SJCRH30 (cell line): ENCODE results near the gene SH2D3C. TPM values are rescaled to one million over a fixed set of nuclear protein-coding genes. Genes with fewer than 3 reads are reported as not detected.
A peak's percentile ranks its signal among the peaks of the same experiment; 100 is the strongest.

Experiments
- DNase-seq, 2 experiments: peaks; one replicate each; pipeline ENCODE4 v3.0.0-alpha.2; 2015 to 2020
- H3K27ac ChIP-seq: fragments of 250-450 bp; sonication (Bioruptor Pico); 2 replicates; pipeline ENCODE4 v1.5.1; 2020; ENCODE audit warnings: mild to moderate bottlenecking, moderate library complexity
- H3K27me3 ChIP-seq: fragments of 250-450 bp; sonication (Bioruptor Pico); 2 replicates; pipeline ENCODE4 v1.5.1; 2020; ENCODE audit warnings: mild to moderate bottlenecking, moderate library complexity
- H3K36me3 ChIP-seq: fragments of 250-450 bp; sonication (Bioruptor Pico); 2 replicates; pipeline ENCODE4 v1.5.1; 2020; ENCODE audit warnings: mild to moderate bottlenecking, moderate library complexity
- H3K4me1 ChIP-seq: fragments of 250-450 bp; sonication (Bioruptor Pico); 2 replicates; pipeline ENCODE4 v1.5.1; 2020; ENCODE audit warnings: mild to moderate bottlenecking, moderate library complexity
- H3K4me3 ChIP-seq: fragments of 250-450 bp; sonication (Bioruptor Pico); 2 replicates; pipeline ENCODE4 v1.5.1; 2020; ENCODE audit warnings: mild to moderate bottlenecking, moderate library complexity
- H3K9me3 ChIP-seq: fragments of 250-450 bp; sonication (Bioruptor Pico); replicated peaks from 2 replicates; pipeline ENCODE4 v1.5.1; 2020; ENCODE audit warnings: mild to moderate bottlenecking, moderate library complexity
- total RNA-seq: library from RNA; depleted of rRNA; stranded (reverse); fragments of >200 nt; shearing (Covaris generic); gene quantifications from 2 replicates; pipeline ENCODE4 v1.2.3, GENCODE V29; 2014; rRNA removed

SH2D3C gene, protein sequence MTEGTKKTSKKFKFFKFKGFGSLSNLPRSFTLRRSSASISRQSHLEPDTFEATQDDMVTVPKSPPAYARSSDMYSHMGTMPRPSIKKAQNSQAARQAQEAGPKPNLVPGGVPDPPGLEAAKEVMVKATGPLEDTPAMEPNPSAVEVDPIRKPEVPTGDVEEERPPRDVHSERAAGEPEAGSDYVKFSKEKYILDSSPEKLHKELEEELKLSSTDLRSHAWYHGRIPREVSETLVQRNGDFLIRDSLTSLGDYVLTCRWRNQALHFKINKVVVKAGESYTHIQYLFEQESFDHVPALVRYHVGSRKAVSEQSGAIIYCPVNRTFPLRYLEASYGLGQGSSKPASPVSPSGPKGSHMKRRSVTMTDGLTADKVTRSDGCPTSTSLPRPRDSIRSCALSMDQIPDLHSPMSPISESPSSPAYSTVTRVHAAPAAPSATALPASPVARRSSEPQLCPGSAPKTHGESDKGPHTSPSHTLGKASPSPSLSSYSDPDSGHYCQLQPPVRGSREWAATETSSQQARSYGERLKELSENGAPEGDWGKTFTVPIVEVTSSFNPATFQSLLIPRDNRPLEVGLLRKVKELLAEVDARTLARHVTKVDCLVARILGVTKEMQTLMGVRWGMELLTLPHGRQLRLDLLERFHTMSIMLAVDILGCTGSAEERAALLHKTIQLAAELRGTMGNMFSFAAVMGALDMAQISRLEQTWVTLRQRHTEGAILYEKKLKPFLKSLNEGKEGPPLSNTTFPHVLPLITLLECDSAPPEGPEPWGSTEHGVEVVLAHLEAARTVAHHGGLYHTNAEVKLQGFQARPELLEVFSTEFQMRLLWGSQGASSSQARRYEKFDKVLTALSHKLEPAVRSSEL
- total RNA-seq = 0.99 and 1.4 TPM in 2 replicates

- Histone ChIP-seq H3K4me3 (peak within 1 kb of the TSS; percentile 16; the same call in 1 of the 2 replicates), H3K9me3 (no peaks in the 10 kb centered on the region), H3K27ac (peak within 1 kb of the TSS; percentile 79), H3K27me3 (no peaks in the 10 kb centered on the region), H3K36me3 (no peaks in the 10 kb centered on the region), H3K4me1 (peaks cover 43% of the 10 kb centered on the region)
- peak; percentile 96 for DNase-seq
Measured at GRCh38 chr9:127778280-127779135, at the start of gene SH2D3C. Gene SH2D3C, minus strand, starts transcription at chr9:127778666. Its CDS starts 39 bp downstream, at chr9:127778627.

GRCh38 chr9:127826253-127826913, 47.9 kb upstream of the SH2D3C start:
- H3K4me1 ChIP-seq = peaks cover 4% of the 10 kb centered on the region
- DNase-seq = no peak
- H3K4me3 ChIP-seq = no peak overlapping the region
- no peaks in the 10 kb centered on the region for H3K27me3 ChIP-seq
- H3K27ac ChIP-seq = no peak overlapping the region
- H3K9me3 ChIP-seq = no peaks in the 10 kb centered on the region
- H3K36me3 ChIP-seq = peaks cover 22% of the 10 kb centered on the region

DNA sequence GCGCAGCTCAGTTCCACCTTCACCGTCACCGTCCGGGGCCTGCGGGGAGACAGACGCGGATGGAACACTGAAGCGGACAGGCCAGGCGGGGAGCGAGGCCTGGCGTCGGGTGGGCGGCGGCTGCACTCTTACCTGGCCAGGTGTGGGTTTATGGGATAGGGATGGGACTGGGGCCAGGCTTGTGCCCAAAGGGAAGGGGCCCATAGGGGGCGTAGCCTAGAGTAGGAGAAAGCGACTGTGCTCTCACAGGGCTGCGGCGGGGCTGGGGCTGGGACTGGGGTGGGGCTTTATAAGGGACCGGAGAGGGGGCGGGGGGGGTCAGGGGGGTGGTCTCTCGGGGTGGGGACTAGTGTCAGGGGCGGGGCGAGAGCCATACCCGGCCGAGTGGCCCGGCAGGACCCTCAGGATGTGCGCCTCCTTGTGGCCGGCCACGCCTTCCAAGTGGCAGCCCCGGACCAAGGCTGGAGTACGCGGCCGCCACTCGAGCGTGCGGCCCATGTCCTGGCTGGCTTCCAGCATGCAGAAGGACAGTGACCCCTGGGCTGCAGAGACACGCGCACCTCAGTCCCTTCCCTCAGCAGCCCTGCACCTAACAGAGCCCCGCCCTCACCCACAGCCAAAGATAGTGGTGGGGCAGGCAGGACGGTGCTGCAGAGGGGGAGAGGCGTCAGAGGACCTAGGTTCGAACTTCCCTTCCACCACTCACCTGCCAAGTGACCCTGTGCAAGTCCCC, 47.0 kb upstream of the SH2D3C start:
- no peak overlapping the region for H3K27ac ChIP-seq
- no peaks in the 10 kb centered on the region for H3K9me3 ChIP-seq
- DNase-seq = no peak
- H3K27me3 ChIP-seq = no peaks in the 10 kb centered on the region
- H3K36me3 ChIP-seq = peaks cover 27% of the 10 kb centered on the region
- H3K4me1 ChIP-seq = peaks cover 4% of the 10 kb centered on the region
- H3K4me3 ChIP-seq = no peak overlapping the region

DNA sequence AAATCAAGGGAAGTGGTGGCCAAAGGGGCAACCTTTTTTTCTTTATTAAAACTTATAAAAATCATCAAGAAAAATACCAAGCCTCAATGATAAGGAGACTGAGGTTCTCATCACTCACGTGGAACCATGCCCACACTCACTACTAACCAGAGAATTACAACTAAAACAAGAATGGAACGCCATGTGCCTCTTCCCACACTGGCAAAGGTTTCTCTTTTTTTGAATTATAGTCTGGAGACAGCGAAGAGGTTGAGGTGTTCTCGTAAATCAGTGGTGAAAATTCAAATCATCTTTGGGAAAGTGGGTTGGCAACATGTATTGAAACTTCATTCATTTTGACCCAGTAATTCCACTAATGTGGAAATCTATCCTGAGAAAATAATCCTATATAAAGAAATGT, 43.6 kb upstream of the SH2D3C start:
- no peaks in the 10 kb centered on the region for H3K9me3 ChIP-seq
- H3K36me3 ChIP-seq = peaks cover 29% of the 10 kb centered on the region
- peaks cover 14% of the 10 kb centered on the region for H3K4me1 ChIP-seq
- no peak overlapping the region for H3K27ac ChIP-seq
- H3K27me3 ChIP-seq = no peaks in the 10 kb centered on the region
- no peak overlapping the region for H3K4me3 ChIP-seq
- no peak for DNase-seq

GRCh38 chr9:127818574-127818973, 40.1 kb upstream of the SH2D3C start:
- H3K27ac ChIP-seq = peak overlapping the region; percentile 37
- H3K36me3 ChIP-seq = peaks cover 31% of the 10 kb centered on the region
- H3K27me3 ChIP-seq = no peaks in the 10 kb centered on the region
- no peaks in the 10 kb centered on the region for H3K9me3 ChIP-seq
- no peak overlapping the region for H3K4me3 ChIP-seq
- DNase-seq = no peak
- peaks cover 14% of the 10 kb centered on the region for H3K4me1 ChIP-seq

DNA sequence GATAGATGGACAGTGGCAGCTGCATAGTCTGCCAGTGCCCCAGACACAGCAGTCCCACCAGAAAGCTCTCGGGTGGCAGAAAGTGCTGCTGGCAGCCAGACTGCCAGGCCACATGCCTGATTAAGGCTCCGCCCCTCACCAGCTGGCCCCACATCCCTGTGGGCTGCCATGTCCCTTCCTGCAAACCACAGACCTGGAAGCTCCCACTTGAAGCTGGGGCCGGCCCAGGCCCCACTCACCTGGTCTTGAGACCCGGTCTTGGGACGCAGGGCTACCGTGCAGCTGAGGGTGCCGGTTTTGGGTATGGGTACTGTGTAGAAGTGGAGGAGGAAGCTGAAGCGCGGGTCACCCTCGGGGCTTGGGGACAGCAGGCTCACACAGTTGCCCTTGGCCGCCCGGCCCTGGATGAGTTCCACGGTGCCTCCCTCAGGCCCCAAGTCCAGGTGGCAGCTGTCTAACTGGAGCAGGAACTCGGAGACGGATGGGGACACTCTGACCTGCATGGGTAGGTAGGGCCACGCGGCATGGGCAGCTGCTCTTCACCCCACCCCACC, 39.5 kb upstream of the SH2D3C start:
- H3K36me3 ChIP-seq = peaks cover 32% of the 10 kb centered on the region
- H3K9me3 ChIP-seq = no peaks in the 10 kb centered on the region
- DNase-seq = peak; percentile 74 to 75
- no peaks in the 10 kb centered on the region for H3K27me3 ChIP-seq
- H3K4me3 ChIP-seq = no peak overlapping the region
- peak overlapping the region; percentile 37 for H3K27ac ChIP-seq
- peaks cover 14% of the 10 kb centered on the region for H3K4me1 ChIP-seq

DNA sequence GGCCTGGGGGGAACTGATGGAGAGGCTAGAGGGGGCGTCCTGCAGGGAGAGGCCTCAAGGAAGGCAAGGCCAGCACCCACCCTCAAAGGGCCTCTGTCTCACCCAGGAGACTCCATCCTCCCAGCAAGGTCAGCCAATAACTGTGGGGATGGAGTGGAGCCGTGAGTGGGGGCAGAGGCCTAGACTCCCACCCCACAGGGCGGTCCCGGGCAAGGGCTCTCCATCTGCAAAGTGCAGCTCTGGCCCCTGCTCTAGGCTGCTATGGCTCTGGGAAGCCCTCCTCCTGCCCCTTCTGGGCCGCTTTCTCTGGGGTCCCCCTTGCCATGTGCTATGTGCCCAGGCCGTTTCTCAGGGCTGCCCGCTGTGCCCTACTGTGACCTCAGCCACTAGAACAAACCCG, 38.3 kb upstream of the SH2D3C start:
- Histone ChIP-seq H3K4me3 (no peak overlapping the region), H3K27me3 (no peaks in the 10 kb centered on the region), H3K36me3 (peaks cover 36% of the 10 kb centered on the region), H3K27ac (no peak overlapping the region), H3K4me1 (peaks cover 14% of the 10 kb centered on the region), H3K9me3 (no peaks in the 10 kb centered on the region)
- no peak for DNase-seq

DNA sequence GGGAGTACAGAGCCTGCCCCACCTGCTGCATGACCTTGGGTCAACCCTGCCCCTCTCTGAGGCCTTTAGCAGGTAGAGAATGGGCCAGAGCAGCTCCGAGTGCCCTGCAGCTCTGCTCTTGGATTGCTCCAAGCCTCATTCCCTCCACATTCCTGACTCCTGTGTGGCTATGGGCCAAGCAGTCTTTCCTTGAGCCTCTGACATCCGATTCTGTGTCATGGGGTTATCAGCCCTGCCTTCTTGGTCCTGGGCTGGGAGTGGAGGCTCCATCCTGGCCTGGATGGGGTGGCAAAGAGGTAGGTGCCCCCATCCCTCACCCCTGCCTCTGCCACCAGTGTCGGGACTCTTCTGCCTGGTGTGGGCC, 37.9 kb upstream of the SH2D3C start:
- peaks cover 36% of the 10 kb centered on the region for H3K36me3 ChIP-seq
- H3K9me3 ChIP-seq = no peaks in the 10 kb centered on the region
- no peaks in the 10 kb centered on the region for H3K27me3 ChIP-seq
- no peak overlapping the region for H3K27ac ChIP-seq
- DNase-seq = no peak
- no peak overlapping the region for H3K4me3 ChIP-seq
- H3K4me1 ChIP-seq = peaks cover 14% of the 10 kb centered on the region

DNA sequence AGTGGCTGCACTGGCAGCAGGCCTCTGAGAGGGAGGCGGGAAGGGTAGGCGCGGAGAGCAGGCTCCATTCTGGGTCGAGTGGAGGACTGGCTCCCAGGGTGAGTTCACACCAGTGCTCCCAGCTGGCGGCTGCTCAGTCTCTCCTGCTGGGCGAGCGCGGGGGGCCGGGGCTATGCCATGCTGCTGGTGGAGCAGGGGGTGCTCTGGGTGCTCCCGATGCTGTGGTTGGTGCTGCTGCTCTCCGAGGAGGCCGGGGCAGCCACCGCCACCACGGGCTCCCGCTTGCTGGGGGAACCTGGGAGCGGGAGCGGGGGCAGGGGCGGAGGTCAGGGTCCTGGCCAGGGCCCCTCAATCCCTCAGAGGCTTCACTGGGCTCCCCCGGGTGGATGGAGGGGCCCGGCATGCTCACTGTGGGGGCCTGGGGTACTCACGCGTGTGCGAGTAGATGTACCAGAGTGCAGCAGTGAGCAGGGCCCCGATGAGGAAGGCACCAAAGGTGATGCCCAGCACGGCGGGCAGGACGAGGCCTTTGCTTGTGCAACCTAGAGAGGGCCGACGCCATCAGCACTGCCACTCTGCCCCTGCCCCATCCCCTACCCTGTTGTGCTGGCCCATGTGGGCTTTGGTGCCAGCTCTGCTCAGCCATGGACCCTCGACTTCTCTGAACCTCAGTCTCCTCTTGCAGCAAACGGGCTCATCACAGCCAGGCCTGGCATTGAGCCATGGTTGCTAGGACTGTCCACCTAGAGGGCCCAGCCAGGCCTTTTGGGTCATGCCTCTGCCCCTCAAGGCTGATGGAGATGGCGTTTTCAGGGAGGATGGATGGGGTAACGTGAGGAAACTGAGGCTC, 37.3 kb upstream of the SH2D3C start:
- no peaks in the 10 kb centered on the region for H3K27me3 ChIP-seq
- peaks cover 31% of the 10 kb centered on the region for H3K36me3 ChIP-seq
- no peak overlapping the region for H3K27ac ChIP-seq
- H3K4me1 ChIP-seq = peaks cover 14% of the 10 kb centered on the region
- H3K4me3 ChIP-seq = no peak overlapping the region
- H3K9me3 ChIP-seq = no peaks in the 10 kb centered on the region
- DNase-seq = no peak

- H3K36me3 ChIP-seq = peaks cover 31% of the 10 kb centered on the region
Measured at GRCh38 chr9:127814619-127815511, 36.4 kb upstream of the SH2D3C start.

DNA sequence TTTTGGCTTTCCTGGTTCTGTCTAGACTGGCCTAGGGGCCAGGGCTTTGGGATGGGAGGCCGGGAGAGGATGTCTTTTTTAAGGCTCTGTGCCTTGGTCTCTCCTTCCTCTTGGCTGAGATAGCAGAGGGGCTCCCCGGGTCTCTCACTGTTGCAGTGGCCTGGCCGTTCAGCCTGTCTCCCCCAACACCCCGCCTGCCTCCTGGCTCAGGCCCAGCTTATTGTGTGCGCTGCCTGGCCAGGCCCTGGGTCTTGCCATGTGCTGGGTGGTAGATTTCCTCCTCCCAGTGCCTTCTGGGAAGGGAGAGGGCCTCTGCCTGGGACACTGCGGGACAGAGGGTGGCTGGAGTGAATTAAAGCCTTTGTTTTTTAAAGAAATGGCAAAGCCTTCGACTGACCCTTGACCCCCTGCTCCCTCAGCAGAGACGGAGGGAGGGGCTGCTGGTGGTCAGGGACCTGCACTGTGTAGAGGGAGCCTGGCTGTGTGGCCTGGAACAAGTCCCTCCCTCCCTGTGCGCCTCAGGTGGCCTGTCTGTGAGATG, 35.3 kb upstream of the SH2D3C start:
- H3K4me3 ChIP-seq = no peak overlapping the region
- no peaks in the 10 kb centered on the region for H3K27me3 ChIP-seq
- no peak overlapping the region for H3K27ac ChIP-seq
- no peaks in the 10 kb centered on the region for H3K9me3 ChIP-seq
- peaks cover 14% of the 10 kb centered on the region for H3K4me1 ChIP-seq
- peaks cover 25% of the 10 kb centered on the region for H3K36me3 ChIP-seq
- no peak for DNase-seq

More at GRCh38 chr9:127814619-127815511, 36.4 kb upstream of the SH2D3C start:
- Histone ChIP-seq H3K27me3 (no peaks in the 10 kb centered on the region), H3K4me3 (no peak overlapping the region), H3K27ac (no peak overlapping the region), H3K9me3 (no peaks in the 10 kb centered on the region), H3K4me1 (peaks cover 14% of the 10 kb centered on the region)
- DNase-seq = no peak
